GM12878 (cell line): ENCODE results near the gene KLHL36. TPM values are rescaled to one million over a fixed set of nuclear protein-coding genes. Genes with fewer than 3 reads are reported as not detected.

Source experiments
- BHLHE40 ChIP-seq, 2 experiments: fragments of 450-650 bp in 1 of 2; IDR thresholded peaks; 2 replicates each; pipeline ENCODE4 v1.6.1; 2011 to 2017; ENCODE audit warnings: low read depth in 2 of 2, borderline replicate concordance in 1 of 2, improper control_type of control experiment in 1 of 2, low read length in 1 of 2, mild to moderate bottlenecking in 1 of 2
- FOXK2 ChIP-seq: fragments of 450-650 bp; IDR thresholded peaks from 2 replicates; pipeline ENCODE4 v1.6.1; 2017; ENCODE audit warnings: mild to moderate bottlenecking, moderate library complexity
- HDAC2 ChIP-seq: fragments of 200-600 bp; sonication (generic); IDR thresholded peaks from 2 replicates; pipeline ENCODE4 v1.6.1; 2017
- NFIC ChIP-seq: IDR thresholded peaks from 2 replicates; pipeline ENCODE4 v1.6.1; 2012; ENCODE audit warnings: low read depth, mild to moderate bottlenecking, inconsistent platforms, low read length, moderate library complexity
- NR2C2 ChIP-seq: IDR thresholded peaks from 2 replicates; pipeline ENCODE4 v1.6.1; 2011; ENCODE audit warnings: borderline replicate concordance, low read depth; ENCODE audit not compliant: control insufficient read depth, insufficient read length
- PAX8 ChIP-seq: fragments of 450-650 bp; IDR thresholded peaks from 2 replicates; pipeline ENCODE4 v1.6.1; 2017; ENCODE audit warnings: mild to moderate bottlenecking, moderate library complexity
- RFX5 ChIP-seq: IDR thresholded peaks from 2 replicates; pipeline ENCODE4 v1.6.1; 2011; ENCODE audit warnings: low read depth, low read length, improper control_type of control experiment
- SMC3 ChIP-seq: IDR thresholded peaks from 2 replicates; pipeline ENCODE4 v1.6.1; 2011; ENCODE audit warnings: low read length, improper control_type of control experiment, borderline replicate concordance
- SRF ChIP-seq, 2 experiments: IDR thresholded peaks; 2 replicates each; pipeline ENCODE4 v1.6.1; 2011; ENCODE audit warnings: low read depth in 2 of 2, low read length in 2 of 2, mild to moderate bottlenecking in 1 of 2, moderate library complexity in 1 of 2
- WRNIP1 ChIP-seq: IDR thresholded peaks from 2 replicates; pipeline ENCODE4 v1.6.1; 2011; ENCODE audit warnings: low read depth, low read length, improper control_type of control experiment, borderline replicate concordance
- YY1 ChIP-seq: IDR thresholded peaks from 2 replicates; pipeline ENCODE4 v1.6.1; 2011; ENCODE audit warnings: low read depth, mild to moderate bottlenecking, low read length
- ZNF24 ChIP-seq: fragments of 450-650 bp; IDR thresholded peaks from 2 replicates; pipeline ENCODE4 v1.6.1; 2017; ENCODE audit warnings: antibody characterized with exemption, mild to moderate bottlenecking
- ZNF274 ChIP-seq: IDR thresholded peaks from one replicate; pipeline ENCODE4 v1.8.0; 2011; ENCODE audit not compliant: insufficient read length, insufficient read depth
- polyA plus RNA-seq, 11 experiments: library from polyadenylated mRNA; depleted of rRNA in 4 of 11; unstranded in 6 of 11; stranded (reverse) in 5 of 11; fragments of >200 nt; fragmentation: Nextera tagmentation in 4 of 11; fragmentation: Illumina TruSeq in 1 of 11; extraction: Ambion mirVana in 4 of 11; extraction: Trizol in 1 of 11; gene quantifications; 1 replicate in 1 of 11; 2 replicates in 10 of 11; pipeline versions ENCODE4 v1.2.1 to v1.2.3, GENCODE V29; 2011 to 2016; ENCODE audit warnings: inconsistent platforms in 2 of 11, missing spikeins in 2 of 11, low read depth in 1 of 11
- total RNA-seq, 4 experiments: library from RNA; depleted of rRNA in 3 of 4; stranded (reverse); fragments of >200 nt in 3 of 4; fragmentation: Illumina TruSeq in 1 of 4; extraction: Trizol in 1 of 4; gene quantifications; 2 replicates each; pipeline versions ENCODE4 v1.2.1 to v1.2.3, GENCODE V29; 2013 to 2021
- TF ChIP-seq, protein P1 (sequence below): fragments of 150-350 bp; IDR thresholded peaks from 2 replicates; pipeline ENCODE4 v1.6.1; 2014; ENCODE audit warnings: mild to moderate bottlenecking, low read depth, low read length
- TF ChIP-seq, protein P2 (sequence below): IDR thresholded peaks from 2 replicates; pipeline ENCODE4 v1.6.1; 2012; ENCODE audit warnings: mild to moderate bottlenecking, low read depth, low read length
- TF ChIP-seq, protein P3 (sequence below): fragments of 450-650 bp; IDR thresholded peaks from 2 replicates; pipeline ENCODE4 v1.6.1; 2017; ENCODE audit warnings: low read depth, mild to moderate bottlenecking, moderate library complexity
- TF ChIP-seq, protein P4 (sequence below): fragments of 450-650 bp; IDR thresholded peaks from 2 replicates; pipeline ENCODE4 v1.6.1; 2014; ENCODE audit warnings: mild to moderate bottlenecking
- TF ChIP-seq, protein P5 (sequence below): fragments of 450-650 bp; IDR thresholded peaks from 2 replicates; pipeline ENCODE4 v1.6.1; 2017; ENCODE audit warnings: mild to moderate bottlenecking, low read depth, inconsistent platforms; ENCODE audit not compliant: poor library complexity, severe bottlenecking
- TF ChIP-seq, protein P6 (sequence below): IDR thresholded peaks from 2 replicates; pipeline ENCODE4 v1.6.1; 2011; ENCODE audit warnings: low read depth, low read length, improper control_type of control experiment, borderline replicate concordance

Gene KLHL36
- total and polyA plus RNA-seq, 10 of the 15 experiments (the other 5 are each of a cell fraction or from before 2014, with no cell fraction given) = 2.6 to 45.3 (median 16.8) TPM

DNA sequence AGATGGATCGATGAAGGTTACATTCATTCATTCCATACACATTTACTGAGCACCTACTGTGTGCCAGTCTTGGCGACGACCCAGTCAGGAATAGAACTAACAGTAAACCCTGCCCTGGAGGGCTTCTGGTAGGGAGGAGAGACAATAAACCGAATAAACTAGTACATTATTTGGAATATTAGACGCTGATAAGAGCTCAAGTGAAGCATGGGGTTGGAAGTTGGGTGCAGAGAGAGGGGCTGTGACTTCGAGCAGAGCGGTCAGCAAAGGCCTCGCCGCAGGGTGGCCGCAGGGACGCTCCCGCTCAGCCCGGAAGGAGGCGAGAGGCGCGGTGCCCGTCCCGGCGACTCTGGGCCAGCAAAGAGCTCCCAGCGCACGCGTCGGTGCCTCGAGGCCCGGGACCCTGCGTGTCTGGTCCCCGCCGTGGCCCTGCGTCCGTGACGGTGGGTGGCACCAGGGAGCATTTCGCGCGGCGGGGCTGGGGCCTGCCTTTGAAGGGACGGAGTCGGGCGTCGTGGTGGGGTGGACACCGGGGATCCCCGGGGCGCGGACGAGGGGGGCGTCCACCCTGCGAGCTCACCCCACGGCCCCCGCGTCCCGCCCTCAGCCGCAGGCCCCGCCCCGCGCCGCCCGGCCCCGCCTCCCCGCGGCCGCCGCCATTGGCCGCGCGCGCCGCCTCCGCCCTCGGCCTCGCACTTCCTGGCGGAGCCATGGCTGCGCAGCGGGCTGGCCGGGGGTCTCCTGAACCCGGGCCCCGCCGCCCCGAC, at the start of gene KLHL36 (continued):
- no peak for TF ChIP-seq FOXK2
- peak in 1 of 2 experiments; percentile 63; a peak in 2 of 4 replicates for TF ChIP-seq BHLHE40 (IDR thresholded peaks at IDR 0.05; ENCODE audit: borderline replicate concordance in 1 of 2, low read depth in 2 of 2, low read length in 1 of 2)
- no peak for TF ChIP-seq SRF (IDR thresholded peaks at IDR 0.05; ENCODE audit: low read depth in 2 of 2, low read length in 2 of 2)
- peak; percentile 93 for TF ChIP-seq YY1
- TF ChIP-seq, protein P1, sequence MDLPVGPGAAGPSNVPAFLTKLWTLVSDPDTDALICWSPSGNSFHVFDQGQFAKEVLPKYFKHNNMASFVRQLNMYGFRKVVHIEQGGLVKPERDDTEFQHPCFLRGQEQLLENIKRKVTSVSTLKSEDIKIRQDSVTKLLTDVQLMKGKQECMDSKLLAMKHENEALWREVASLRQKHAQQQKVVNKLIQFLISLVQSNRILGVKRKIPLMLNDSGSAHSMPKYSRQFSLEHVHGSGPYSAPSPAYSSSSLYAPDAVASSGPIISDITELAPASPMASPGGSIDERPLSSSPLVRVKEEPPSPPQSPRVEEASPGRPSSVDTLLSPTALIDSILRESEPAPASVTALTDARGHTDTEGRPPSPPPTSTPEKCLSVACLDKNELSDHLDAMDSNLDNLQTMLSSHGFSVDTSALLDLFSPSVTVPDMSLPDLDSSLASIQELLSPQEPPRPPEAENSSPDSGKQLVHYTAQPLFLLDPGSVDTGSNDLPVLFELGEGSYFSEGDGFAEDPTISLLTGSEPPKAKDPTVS = no peak
- TF ChIP-seq WRNIP1 = no peak
- TF ChIP-seq ZNF24 = no peak
- no peak for TF ChIP-seq HDAC2
- TF ChIP-seq, protein P2, sequence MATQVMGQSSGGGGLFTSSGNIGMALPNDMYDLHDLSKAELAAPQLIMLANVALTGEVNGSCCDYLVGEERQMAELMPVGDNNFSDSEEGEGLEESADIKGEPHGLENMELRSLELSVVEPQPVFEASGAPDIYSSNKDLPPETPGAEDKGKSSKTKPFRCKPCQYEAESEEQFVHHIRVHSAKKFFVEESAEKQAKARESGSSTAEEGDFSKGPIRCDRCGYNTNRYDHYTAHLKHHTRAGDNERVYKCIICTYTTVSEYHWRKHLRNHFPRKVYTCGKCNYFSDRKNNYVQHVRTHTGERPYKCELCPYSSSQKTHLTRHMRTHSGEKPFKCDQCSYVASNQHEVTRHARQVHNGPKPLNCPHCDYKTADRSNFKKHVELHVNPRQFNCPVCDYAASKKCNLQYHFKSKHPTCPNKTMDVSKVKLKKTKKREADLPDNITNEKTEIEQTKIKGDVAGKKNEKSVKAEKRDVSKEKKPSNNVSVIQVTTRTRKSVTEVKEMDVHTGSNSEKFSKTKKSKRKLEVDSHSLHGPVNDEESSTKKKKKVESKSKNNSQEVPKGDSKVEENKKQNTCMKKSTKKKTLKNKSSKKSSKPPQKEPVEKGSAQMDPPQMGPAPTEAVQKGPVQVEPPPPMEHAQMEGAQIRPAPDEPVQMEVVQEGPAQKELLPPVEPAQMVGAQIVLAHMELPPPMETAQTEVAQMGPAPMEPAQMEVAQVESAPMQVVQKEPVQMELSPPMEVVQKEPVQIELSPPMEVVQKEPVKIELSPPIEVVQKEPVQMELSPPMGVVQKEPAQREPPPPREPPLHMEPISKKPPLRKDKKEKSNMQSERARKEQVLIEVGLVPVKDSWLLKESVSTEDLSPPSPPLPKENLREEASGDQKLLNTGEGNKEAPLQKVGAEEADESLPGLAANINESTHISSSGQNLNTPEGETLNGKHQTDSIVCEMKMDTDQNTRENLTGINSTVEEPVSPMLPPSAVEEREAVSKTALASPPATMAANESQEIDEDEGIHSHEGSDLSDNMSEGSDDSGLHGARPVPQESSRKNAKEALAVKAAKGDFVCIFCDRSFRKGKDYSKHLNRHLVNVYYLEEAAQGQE = no peak
- TF ChIP-seq, protein P3, sequence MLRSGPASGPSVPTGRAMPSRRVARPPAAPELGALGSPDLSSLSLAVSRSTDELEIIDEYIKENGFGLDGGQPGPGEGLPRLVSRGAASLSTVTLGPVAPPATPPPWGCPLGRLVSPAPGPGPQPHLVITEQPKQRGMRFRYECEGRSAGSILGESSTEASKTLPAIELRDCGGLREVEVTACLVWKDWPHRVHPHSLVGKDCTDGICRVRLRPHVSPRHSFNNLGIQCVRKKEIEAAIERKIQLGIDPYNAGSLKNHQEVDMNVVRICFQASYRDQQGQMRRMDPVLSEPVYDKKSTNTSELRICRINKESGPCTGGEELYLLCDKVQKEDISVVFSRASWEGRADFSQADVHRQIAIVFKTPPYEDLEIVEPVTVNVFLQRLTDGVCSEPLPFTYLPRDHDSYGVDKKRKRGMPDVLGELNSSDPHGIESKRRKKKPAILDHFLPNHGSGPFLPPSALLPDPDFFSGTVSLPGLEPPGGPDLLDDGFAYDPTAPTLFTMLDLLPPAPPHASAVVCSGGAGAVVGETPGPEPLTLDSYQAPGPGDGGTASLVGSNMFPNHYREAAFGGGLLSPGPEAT = no peak
- TF ChIP-seq, protein P4, sequence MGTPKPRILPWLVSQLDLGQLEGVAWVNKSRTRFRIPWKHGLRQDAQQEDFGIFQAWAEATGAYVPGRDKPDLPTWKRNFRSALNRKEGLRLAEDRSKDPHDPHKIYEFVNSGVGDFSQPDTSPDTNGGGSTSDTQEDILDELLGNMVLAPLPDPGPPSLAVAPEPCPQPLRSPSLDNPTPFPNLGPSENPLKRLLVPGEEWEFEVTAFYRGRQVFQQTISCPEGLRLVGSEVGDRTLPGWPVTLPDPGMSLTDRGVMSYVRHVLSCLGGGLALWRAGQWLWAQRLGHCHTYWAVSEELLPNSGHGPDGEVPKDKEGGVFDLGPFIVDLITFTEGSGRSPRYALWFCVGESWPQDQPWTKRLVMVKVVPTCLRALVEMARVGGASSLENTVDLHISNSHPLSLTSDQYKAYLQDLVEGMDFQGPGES = no peak
- no peak for TF ChIP-seq ZNF274
- TF ChIP-seq, protein P5, sequence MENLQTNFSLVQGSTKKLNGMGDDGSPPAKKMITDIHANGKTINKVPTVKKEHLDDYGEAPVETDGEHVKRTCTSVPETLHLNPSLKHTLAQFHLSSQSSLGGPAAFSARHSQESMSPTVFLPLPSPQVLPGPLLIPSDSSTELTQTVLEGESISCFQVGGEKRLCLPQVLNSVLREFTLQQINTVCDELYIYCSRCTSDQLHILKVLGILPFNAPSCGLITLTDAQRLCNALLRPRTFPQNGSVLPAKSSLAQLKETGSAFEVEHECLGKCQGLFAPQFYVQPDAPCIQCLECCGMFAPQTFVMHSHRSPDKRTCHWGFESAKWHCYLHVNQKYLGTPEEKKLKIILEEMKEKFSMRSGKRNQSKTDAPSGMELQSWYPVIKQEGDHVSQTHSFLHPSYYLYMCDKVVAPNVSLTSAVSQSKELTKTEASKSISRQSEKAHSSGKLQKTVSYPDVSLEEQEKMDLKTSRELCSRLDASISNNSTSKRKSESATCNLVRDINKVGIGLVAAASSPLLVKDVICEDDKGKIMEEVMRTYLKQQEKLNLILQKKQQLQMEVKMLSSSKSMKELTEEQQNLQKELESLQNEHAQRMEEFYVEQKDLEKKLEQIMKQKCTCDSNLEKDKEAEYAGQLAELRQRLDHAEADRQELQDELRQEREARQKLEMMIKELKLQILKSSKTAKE = no peak
- TF ChIP-seq NFIC = no peak
- TF ChIP-seq RFX5 = no peak
- no peak for TF ChIP-seq NR2C2
- no peak for TF ChIP-seq PAX8
- TF ChIP-seq, protein P6, sequence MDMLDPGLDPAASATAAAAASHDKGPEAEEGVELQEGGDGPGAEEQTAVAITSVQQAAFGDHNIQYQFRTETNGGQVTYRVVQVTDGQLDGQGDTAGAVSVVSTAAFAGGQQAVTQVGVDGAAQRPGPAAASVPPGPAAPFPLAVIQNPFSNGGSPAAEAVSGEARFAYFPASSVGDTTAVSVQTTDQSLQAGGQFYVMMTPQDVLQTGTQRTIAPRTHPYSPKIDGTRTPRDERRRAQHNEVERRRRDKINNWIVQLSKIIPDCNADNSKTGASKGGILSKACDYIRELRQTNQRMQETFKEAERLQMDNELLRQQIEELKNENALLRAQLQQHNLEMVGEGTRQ = no peak
- TF ChIP-seq SMC3 = no peak
